ENCODE measurements around the gene ENOX2.
A peak's percentile ranks its signal among the peaks of the same experiment; 100 is the strongest.
"Not testable (repeated sequence)": the region's sequence is repeated elsewhere in the genome, so short reads cannot be mapped to it uniquely, and the experiment has no call there.

ENOX2 gene

DNA sequence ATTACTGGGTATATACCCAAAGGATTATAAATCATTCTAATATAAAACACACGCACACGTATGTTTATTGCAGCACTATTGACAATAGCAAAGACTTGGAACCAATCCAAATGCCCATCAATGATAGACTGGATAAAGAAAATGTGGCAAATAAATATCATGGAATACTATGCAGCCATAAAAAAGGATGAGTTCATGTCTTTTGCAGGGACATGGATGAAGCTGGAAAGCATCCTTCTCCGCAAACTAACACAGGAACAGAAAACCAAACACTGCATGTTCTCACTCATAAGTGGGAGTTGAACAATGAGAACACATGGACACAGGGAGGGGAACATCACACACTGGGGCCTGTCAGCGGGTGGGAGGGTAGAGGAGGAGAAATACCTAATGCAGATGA, 83.6 kb downstream of the ENOX2 start:
- not testable (repeated sequence) for DNase-seq

DNA sequence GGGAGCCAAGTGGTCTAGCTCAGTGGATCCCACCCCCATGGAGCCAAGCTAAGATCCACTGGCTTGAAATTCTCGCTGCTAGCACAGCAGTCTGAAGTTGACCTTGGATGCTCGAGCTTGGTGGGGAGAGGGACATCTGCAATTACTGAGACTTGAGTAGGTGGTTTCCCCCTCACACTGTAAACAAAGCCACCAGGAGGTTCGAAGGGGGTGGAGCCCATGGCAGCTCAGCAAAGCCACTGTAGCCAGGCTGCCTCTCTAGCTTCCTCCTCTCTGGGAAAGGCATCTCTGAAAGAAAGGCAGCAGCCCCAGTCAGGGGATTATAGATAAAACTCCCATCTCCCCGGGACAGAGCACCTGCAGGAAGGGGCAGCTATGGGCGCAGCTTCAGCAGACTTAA, 89.1 kb downstream of the ENOX2 start:
- DNase-seq, result not testable (repeated sequence)

DNA sequence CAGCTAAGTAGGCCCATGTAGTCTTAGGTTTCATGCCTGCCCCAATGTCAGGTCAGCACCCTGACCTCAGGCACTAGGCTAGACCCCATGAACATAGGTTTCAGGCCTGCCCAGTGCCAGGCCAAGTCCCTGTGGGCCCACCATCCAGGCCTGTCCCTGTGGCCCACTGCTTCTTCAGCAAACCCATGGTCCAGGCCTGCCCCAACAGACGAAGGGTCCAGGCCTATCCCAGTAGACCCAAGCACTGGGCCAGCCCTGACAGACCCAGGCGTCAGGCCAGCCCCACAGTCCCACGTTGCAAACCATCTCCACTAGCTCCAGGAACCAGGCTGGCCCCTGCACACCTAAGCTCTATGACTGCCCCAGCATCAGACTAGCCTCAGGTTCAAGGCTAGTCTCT, 92.4 kb downstream of the ENOX2 start:
- no peak for DNase-seq

DNA sequence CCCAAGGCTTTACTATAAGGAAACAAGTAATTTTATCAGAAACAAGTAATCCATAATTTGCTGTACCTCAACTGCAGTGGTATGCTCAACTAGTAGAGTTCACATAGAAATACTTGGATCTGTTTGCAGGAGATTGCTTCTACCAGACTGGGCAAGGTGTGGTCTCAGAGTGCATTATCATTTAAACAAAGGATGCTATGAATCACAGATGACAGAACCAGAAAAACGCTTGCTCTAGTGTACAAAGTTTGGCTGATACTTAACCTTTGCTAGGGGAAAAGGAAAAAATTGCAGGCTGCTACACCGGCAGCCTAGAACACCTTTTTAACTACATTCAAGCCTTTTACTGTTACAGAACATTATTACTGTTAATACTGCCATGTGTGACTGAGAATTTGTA, 97.1 kb downstream of the ENOX2 start:
- DNase-seq, result no peak

DNA sequence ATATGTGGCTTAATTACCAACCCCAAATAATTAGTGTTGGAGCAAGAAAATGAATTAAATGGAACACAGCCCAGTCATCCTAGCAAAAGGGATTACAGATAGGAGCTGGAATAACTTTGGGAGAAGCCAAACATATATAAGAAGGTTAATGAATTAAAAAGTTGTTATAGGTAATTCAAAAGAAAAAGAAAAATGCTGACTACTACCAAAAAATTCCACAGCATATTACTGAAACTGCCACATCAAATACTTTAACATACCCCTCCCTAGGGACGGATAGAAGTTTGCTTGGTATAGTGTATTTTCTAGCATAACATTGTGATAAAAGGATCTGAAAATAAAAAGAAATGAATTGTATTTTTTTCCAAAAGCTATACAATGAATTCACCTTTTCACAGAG, 99.5 kb downstream of the ENOX2 start:
- no peak for DNase-seq

DNA sequence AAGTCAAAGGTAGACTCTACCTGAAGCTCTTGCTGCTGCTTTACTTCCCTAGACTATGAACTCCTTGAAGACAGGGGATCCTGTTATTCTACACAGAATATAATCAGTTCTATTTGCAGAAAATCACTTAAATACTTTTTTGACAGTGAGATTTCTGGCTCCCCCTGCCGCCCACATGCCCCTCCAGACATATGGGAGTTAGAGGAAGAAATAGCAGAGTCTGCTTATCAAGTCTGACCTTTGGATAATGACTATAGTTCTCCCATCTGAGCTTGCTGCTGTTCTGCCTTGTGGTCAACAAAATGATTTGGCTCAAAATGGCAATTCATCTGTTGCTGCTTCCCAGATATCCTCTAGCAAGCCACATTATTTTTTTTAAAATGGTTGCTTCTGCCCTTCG, 101.1 kb downstream of the ENOX2 start:
- no peak for DNase-seq

DNA sequence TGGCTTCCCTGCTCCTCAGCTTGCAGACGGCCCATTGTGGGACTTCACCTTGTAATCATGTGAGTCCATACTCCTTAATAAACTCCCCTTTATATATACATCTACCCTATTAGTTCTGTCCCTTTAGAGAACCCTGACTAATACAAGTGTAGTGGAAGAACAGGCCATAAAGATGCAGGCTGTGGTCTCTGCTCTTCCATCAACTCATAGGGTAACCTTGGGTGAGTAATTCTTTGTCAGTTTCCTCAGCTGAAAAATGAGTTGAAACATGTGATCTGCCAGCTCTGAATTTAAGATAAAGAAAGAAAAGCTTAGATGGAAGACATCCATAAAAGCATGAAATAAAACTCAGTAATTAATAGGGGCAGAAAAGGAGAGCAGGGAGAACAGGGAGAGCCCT, 103.6 kb downstream of the ENOX2 start:
- DNase-seq, result peak; percentile 11

DNA sequence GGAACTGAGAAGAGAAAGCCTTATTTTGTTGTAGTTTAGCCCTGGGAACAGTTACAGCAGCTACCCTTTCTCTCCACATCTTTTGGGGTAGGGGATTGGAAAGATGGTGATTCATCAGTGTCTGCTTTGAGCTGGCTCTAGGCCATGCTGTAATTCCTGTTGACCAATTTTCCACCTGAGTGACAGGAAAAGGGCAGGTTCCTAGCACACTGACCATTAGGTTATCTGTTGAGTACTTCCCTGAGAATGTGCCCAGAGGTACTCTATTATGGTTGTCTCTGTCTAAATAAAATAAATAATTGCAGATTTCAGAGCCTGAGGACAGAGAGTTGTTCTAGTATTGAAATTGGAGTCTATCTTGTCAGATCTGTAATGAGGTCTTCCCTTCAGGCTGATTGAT, 109.0 kb downstream of the ENOX2 start:
- DNase-seq, result no peak

DNA sequence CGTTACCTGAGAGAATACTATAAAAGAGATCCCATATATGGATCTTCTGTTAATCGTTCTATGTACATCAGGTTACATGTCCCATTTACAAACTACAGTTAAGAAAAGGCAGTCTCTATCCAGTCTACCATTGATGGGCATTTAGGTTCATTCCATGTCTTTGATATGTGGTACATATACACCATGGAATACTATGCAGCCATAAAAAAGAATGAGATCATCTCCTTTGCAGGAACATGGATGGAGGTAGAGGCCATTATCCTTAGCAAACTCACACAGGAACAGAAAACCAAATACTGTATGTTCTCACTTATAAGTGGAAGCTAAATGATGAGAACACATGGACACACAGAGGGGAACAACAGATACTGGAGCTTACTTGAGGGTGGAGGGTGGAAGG, 111.1 kb downstream of the ENOX2 start:
- DNase-seq, result not testable (repeated sequence)

DNA sequence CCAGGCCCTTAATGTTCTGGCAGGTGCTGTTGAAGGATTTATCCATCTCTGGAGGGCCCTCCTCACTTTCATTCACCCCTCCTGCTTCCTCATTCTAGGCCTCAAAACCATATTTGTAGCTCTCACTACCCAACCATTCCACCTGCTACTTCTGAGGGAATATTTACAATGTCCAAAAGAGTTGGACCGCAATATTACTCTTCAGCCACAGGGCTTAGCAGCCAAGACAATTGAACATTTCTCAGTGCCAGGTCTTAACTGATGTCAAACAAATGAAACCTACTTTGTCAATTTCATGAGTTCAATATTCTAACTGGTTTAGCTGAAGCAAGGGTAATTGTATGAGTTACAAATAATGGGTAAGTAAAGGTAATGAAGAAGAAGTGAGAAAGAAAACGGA, 113.2 kb downstream of the ENOX2 start:
- DNase-seq, result no peak

DNA sequence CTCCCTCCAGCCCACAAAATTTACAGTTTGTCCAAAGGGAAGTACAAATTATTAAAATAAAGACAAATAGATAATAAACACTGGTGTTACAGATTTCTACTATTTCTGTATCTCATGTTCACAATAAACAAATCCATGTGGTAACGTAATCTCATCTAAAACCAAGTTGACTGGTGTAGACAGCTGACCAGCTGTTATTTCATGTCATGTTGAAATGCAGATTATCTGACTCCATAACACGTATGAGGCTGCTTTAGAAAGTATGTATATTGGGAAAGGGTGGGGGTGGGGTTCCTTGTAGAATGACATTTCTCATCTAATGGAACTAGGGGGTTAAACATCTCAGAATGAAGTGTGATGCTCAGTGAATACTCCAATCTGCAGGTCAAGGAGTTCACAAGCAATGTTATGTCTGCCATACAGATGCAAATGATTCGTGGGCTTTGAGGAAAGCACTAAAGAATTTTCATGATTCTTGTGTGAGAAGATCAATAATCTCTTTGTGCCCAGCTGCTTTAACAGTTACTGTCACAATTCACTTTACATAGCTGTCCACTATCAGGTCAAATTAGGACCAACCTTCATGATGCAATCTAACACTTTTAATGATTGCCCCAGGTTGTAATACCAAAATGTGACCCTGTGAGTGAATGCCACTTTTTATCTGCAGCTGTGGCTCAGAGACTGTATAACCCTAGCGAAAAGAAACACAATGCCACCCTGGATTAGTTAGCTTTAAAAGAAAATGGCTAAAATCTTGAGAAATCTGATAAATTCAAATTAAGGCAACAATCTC, 114.0 kb downstream of the ENOX2 start:
- DNase-seq, result no peak

DNA sequence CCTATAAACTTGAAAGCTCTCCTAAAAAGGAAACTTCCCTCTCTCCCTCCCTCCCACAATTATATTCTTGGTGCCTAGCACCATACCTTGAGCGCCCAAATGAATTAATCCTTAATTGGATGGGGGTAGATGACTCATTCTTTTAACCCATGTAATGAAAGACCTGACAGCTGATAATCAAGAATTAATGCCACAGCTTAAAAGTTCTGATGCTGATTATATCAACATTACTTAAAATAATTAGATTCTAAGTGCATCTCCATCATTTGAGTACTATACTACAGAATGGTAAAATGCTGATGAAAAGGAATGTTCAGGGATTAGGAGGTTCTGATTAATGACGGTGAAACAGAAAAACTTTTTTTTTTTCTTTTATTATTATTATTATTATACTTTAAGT, 117.0 kb downstream of the ENOX2 start:
- DNase-seq, result no peak

DNA sequence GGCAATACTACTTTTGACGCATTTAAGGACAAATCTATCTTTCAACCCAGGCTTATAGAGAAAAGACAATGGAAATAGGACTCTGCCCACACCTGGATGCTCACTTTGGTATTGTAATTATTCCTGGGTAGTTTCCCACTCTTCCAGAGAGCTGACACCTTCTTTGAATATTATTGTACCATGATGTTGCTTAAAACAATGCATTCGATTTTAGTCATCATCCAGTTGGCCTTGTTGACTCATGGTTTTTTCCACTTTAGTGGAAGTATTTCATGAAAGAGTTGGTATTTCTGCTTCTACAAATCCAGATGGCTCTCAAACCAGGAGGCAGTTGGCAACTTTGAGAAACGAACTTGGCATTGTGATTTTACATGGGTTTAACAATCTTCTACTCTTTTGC, 124.2 kb downstream of the ENOX2 start:
- peak; percentile 10 for DNase-seq

DNA sequence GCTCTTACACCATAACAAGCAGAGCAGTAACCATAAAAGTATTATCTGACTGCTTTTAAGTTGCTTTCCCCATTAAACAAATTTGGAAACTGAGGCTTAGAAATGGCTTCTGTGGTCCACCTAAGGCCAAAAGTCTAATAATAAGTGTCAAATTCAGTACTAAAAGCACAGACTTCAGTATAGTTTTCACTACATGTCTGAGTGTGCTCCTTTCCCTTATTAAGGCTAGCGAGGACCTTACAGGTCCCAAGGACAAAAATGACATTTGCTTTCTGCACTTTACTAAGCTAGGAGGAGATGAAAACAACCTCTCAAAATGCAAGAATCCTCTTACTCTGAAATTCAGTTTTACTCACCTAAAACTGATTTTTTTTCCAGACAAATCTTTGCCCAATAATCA, 127.2 kb downstream of the ENOX2 start:
- DNase-seq, result no peak

DNA sequence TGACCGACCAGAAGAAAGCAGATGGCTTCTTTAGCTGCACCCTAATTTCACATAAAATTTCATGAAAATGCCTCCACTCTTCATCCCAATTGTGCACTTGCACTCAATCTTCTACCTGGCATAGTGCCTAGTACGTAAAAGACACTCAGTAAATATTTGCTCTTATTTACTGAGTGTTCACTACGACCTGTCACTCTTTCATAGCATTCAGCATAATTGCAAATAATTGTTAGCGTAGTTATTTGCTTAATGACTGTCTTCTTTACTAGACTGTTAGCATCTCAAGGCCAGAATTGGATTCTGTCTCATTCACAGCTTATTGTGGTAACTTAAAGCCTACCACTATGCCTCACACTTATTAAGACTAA, 130.2 kb downstream of the ENOX2 start:
- no peak for DNase-seq

DNA sequence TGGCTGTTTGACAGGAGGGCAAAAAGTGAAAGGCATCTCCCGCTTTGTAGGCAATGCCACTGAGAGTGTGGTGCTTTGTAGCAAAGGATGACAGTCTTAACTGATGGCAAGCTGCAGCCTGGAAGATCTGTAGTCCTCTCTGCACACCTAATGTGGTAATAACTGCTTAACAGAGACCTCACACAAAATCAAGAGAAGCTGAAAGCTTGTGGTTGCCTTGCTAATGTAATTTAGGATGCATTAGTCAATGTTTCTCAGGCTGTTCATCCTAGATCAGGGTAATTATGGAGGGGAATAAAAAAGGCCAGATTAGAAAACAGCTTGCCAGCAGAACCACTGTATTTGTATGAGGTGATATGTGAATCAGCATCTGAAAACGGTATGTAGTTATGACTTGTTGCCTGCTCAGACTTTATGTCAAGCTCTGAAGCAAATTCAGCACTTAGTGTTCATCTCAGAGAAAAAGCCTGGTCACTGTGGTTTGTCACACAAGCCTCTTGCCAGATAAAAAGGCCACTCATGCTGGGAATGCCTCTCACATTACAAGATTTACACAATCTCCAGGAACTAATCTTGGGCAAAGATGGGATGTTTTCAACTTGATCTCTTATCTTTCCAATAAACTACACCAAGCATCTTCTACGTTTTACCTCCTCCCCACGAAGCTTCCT, 130.8 kb downstream of the ENOX2 start:
- peak; percentile 60 for DNase-seq

DNA sequence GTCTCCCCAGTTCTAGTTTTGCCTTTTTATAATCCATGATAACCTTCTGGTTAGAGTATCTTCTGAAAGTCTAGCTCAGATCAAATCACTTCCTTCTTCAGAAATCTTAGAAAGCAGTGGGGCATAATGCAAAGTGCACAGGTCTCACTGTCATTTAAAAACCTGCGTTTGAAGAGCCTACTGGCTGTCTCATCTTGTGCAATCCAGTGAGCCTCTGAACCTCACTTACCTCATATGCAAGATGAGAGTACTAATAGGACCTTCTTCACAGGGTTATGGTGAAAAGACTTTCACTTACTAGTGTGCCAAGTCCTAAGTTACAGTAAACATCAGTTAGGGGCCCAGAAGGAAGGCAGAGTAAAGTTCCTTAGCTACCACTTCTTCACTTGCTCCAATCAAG, 131.4 kb downstream of the ENOX2 start:
- DNase-seq, result no peak

DNA sequence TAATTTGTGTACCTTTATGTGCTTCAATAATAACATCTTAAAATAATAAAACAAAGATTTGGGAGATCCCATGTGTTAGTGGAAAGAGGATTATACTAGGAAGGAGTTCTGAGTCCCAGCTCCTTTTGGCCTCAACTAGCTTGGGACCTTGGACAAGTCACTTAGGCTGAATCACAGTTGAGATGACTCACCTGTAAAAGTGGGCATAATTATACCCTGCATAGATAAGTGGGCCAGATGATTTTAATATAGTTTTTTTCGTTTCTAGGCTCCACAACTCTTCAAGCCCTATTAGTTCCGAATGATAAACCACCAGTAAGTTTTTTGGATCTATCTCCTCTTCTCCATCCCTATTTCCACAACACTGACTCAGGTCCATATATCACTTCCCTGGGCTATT, 131.8 kb downstream of the ENOX2 start:
- DNase-seq, result peak; percentile 23

DNA sequence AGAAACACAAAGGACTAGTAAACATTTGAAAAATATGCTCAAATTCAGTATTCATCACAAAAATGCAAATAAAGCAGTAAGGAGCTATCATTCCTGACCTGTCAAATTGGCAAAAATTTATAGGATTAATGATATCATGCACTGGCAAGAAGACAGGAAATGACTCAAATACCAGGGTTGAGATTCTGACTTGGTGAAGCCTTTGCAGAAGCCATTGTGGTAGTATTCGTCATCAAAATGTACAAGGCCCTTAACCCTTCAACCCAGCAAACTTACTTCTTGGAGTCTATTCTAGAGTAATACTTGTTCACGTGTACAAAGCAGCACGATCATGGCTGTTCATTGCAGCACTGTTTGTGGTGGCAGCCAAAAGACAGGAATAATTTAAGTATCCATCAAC, 132.4 kb downstream of the ENOX2 start:
- peak; percentile 86 for DNase-seq

DNA sequence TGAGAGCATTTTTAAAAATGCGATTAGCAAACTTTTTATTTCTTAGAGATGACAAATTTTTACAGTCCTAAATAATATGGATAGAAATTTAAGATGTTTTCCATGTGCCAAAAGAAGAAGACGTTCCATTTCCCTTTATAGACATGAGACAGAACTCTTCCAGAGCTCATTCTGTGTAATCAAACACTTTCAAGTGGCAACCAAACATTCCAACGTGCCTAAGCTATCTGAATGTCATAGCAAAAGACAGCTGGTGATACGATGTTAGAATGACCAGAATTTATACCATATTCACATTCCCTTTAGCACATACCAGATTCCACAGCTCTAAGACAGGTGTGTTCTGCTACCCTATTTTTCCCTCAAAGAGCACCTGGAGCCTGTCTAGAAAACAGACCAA, 133.2 kb downstream of the ENOX2 start:
- DNase-seq, result no peak

DNA sequence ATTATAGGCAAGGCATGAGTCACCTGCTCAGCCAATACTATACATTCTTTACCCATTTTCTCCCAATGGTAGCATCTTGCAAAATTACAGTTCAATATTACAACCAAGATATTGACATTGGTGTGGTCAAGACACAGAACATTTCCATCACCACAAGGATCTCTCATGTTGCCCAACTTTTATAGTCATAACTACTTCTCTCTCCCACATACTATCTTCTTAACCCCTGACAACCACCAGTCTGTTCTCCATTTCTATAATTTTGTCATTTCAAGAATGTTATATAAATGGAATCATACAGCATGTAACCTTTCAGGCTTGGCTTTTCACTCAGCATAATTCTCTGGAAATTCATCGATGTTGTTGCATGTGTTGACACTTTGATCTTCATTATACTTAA, 144.9 kb downstream of the ENOX2 start:
- no peak for DNase-seq

DNA sequence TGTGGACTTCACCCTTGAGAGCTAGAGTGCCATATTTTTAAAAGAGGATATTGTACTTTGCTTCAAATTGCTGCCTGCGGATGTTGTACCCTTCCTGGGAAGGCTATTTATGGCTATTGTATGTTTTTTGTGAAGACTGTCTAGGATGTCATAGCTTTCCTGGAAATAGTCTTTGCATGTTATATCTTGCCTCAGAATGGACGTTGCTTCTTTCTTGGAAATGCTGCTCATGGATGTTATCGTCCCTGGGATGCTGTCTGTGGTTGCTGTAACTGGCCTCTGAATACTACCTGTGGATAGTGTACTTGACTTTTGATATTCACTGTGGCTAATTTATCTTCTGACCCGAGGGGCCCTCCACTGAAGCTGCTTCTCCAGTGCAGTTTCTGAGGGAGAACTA, 146.8 kb downstream of the ENOX2 start:
- DNase-seq, result no peak

DNA sequence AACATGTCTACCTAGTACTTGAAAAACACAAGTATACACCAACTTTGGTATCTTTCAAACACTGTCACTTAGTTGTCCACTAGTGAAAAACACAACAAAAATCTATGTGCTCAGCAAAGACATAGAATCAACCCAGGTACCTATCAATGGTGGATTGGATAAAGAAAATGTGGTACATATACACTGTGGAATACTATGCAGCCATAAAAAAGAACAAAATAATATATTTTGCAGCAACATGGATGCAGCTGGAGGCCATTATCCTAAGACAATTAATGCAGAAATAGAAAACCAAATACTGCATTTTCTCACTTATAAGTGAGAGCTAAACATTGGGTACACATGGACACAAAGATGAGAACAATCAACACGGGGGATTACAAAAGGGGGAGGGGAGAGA, 148.7 kb downstream of the ENOX2 start:
- DNase-seq, result no peak

DNA sequence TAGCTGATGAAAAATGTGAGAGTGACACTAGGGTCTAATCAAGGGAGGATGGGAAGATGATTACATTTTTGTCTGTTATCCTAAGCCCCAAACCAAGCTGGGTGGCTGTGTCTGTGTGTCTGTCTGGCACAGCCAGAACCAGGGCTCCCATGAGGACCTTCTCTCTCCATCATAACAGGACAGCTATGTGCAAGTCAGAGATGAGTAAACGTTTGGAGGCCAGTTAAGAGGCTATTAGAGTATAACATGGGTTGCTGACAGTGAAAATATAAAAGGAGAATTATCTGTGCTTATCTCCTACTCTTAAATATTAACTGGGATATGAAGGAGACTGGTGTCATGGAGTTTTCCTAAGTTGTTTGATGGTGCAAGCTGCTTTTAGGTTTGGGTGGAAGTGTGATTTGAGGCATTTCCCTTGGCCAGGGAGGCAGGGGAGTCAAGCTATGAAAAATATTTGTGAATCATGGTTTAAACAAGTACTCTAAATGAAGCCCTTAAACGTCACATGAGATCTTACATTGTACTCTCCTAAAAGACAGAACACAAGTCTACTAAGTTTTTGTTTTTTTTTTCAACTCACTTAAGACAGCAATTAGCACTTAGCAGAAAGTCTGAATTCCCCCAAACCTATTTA, 156.2 kb downstream of the ENOX2 start:
- DNase-seq, result peak; percentile 21

Measured in EL (cell line).